Skeletal muscle satellite cell (primary cell): ENCODE results near the gene SMIM20.

Experiments used
- H3K27me3 ChIP-seq: 2 replicates; pipeline ENCODE4 v1.7.0; 2013; ENCODE audit warnings: low read length; ENCODE audit not compliant: control insufficient read depth, insufficient read depth
- H3K36me3 ChIP-seq: 2 replicates; pipeline ENCODE4 v1.7.0; 2013; ENCODE audit warnings: mild to moderate bottlenecking, control low read depth, low read length; ENCODE audit not compliant: insufficient read depth
- H3K4me1 ChIP-seq: 2 replicates; pipeline ENCODE4 v1.7.0; 2013; ENCODE audit warnings: low read length; ENCODE audit not compliant: control insufficient read depth, insufficient read depth
- H3K4me2 ChIP-seq: 2 replicates; pipeline ENCODE4 v1.7.0; 2013; ENCODE audit warnings: mild to moderate bottlenecking, low read length
- H3K4me3 ChIP-seq: 2 replicates; pipeline ENCODE4 v1.7.0; 2013; ENCODE audit warnings: low read length
- H3K9ac ChIP-seq: 2 replicates; pipeline ENCODE4 v1.7.0; 2013; ENCODE audit warnings: mild to moderate bottlenecking, low read depth, low read length, moderate library complexity
- H3K9me3 ChIP-seq: replicated peaks from 2 replicates; pipeline ENCODE4 v1.7.0; 2013; ENCODE audit warnings: mild to moderate bottlenecking, control low read depth, low read length

The SMIM20 gene

GRCh38 chr4:25950461-25951389 lies 36.7 kb downstream of the SMIM20 start:
- H3K9me3 ChIP-seq = no peaks in the 10 kb centered on the region
- no peaks in the 10 kb centered on the region for H3K36me3 ChIP-seq
- H3K4me3 ChIP-seq = no peak overlapping the region
- peaks cover 30% of the 10 kb centered on the region for H3K27me3 ChIP-seq
- H3K4me2 ChIP-seq = no peak overlapping the region
- peaks cover 4% of the 10 kb centered on the region for H3K4me1 ChIP-seq
- no peak overlapping the region for H3K9ac ChIP-seq

GRCh38 chr4:25951390-25951952 lies 37.5 kb downstream of the SMIM20 start:
- H3K9ac ChIP-seq = no peak overlapping the region
- H3K4me1 ChIP-seq = peaks cover 4% of the 10 kb centered on the region
- peaks cover 32% of the 10 kb centered on the region for H3K27me3 ChIP-seq
- H3K9me3 ChIP-seq = no peaks in the 10 kb centered on the region
- H3K4me3 ChIP-seq = no peak overlapping the region
- H3K36me3 ChIP-seq = no peaks in the 10 kb centered on the region
- H3K4me2 ChIP-seq = no peak overlapping the region

GRCh38 chr4:25953740-25954139 lies 39.7 kb downstream of the SMIM20 start:
- H3K36me3 ChIP-seq = no peaks in the 10 kb centered on the region
- no peak overlapping the region for H3K9ac ChIP-seq
- H3K27me3 ChIP-seq = peaks cover 37% of the 10 kb centered on the region
- H3K4me2 ChIP-seq = no peak overlapping the region
- H3K4me3 ChIP-seq = no peak overlapping the region
- no peaks in the 10 kb centered on the region for H3K9me3 ChIP-seq
- peaks cover 4% of the 10 kb centered on the region for H3K4me1 ChIP-seq

GRCh38 chr4:25954293-25954904 lies 40.4 kb downstream of the SMIM20 start:
- H3K4me2 ChIP-seq = no peak overlapping the region
- peaks cover 38% of the 10 kb centered on the region for H3K27me3 ChIP-seq
- H3K9ac ChIP-seq = no peak overlapping the region
- H3K4me1 ChIP-seq = peaks cover 4% of the 10 kb centered on the region
- H3K36me3 ChIP-seq = no peaks in the 10 kb centered on the region
- H3K9me3 ChIP-seq = no peaks in the 10 kb centered on the region
- no peak overlapping the region for H3K4me3 ChIP-seq

GRCh38 chr4:25955705-25956104 lies 41.7 kb downstream of the SMIM20 start:
- H3K27me3 ChIP-seq = peaks cover 30% of the 10 kb centered on the region
- H3K9ac ChIP-seq = no peak overlapping the region
- no peak overlapping the region for H3K4me3 ChIP-seq
- peaks cover 4% of the 10 kb centered on the region for H3K4me1 ChIP-seq
- no peaks in the 10 kb centered on the region for H3K36me3 ChIP-seq
- no peak overlapping the region for H3K4me2 ChIP-seq
- H3K9me3 ChIP-seq = no peaks in the 10 kb centered on the region

GRCh38 chr4:25956260-25956659 lies 42.2 kb downstream of the SMIM20 start:
- no peak overlapping the region for H3K4me3 ChIP-seq
- H3K4me1 ChIP-seq = peaks cover 4% of the 10 kb centered on the region
- H3K4me2 ChIP-seq = no peak overlapping the region
- peaks cover 30% of the 10 kb centered on the region for H3K27me3 ChIP-seq
- H3K36me3 ChIP-seq = no peaks in the 10 kb centered on the region
- no peaks in the 10 kb centered on the region for H3K9me3 ChIP-seq
- no peak overlapping the region for H3K9ac ChIP-seq

GRCh38 chr4:25958110-25958509 lies 44.1 kb downstream of the SMIM20 start:
- H3K4me1 ChIP-seq = peaks cover 4% of the 10 kb centered on the region
- H3K4me3 ChIP-seq = no peak overlapping the region
- no peaks in the 10 kb centered on the region for H3K36me3 ChIP-seq
- H3K4me2 ChIP-seq = no peak overlapping the region
- no peaks in the 10 kb centered on the region for H3K9me3 ChIP-seq
- H3K9ac ChIP-seq = no peak overlapping the region
- H3K27me3 ChIP-seq = peaks cover 30% of the 10 kb centered on the region

- no peaks in the 10 kb centered on the region for H3K36me3 ChIP-seq
- H3K4me3 ChIP-seq = no peak overlapping the region
- H3K4me2 ChIP-seq = no peak overlapping the region
- peaks cover 33% of the 10 kb centered on the region for H3K27me3 ChIP-seq
- no peaks in the 10 kb centered on the region for H3K9me3 ChIP-seq
- no peak overlapping the region for H3K9ac ChIP-seq
- H3K4me1 ChIP-seq = no peaks in the 10 kb centered on the region
Observed at GRCh38 chr4:25962393-25962792, 48.4 kb downstream of the SMIM20 start.

- no peak overlapping the region for H3K9ac ChIP-seq
- no peak overlapping the region for H3K4me3 ChIP-seq
- no peak overlapping the region for H3K4me2 ChIP-seq
- H3K36me3 ChIP-seq = no peaks in the 10 kb centered on the region
- peaks cover 28% of the 10 kb centered on the region for H3K27me3 ChIP-seq
- no peaks in the 10 kb centered on the region for H3K9me3 ChIP-seq
- peaks cover 7% of the 10 kb centered on the region for H3K4me1 ChIP-seq
Observed at GRCh38 chr4:25965629-25966028, 51.6 kb downstream of the SMIM20 start.

GRCh38 chr4:25966171-25966570 lies 52.2 kb downstream of the SMIM20 start:
- Histone ChIP-seq H3K9me3 (no peaks in the 10 kb centered on the region), H3K4me2 (no peak overlapping the region), H3K4me1 (peaks cover 13% of the 10 kb centered on the region), H3K27me3 (peaks cover 31% of the 10 kb centered on the region), H3K36me3 (no peaks in the 10 kb centered on the region), H3K4me3 (no peak overlapping the region), H3K9ac (no peak overlapping the region)

GRCh38 chr4:25969374-25970155 lies 55.5 kb downstream of the SMIM20 start:
- Histone ChIP-seq H3K4me2 (no peak overlapping the region), H3K27me3 (peaks cover 50% of the 10 kb centered on the region), H3K4me3 (no peak overlapping the region), H3K36me3 (no peaks in the 10 kb centered on the region), H3K9me3 (no peaks in the 10 kb centered on the region), H3K4me1 (peaks cover 14% of the 10 kb centered on the region), H3K9ac (no peak overlapping the region)
